Upper lobe of left lung (tissue), 6 donors: ENCODE results near the gene TP53AIP1. TPM values are rescaled to one million over a fixed set of nuclear protein-coding genes. Genes with fewer than 3 reads are reported as not detected.

Source experiments
- ATAC-seq, 2 donors: fragments of 200-7000 bp; cut with Tn5 transposase; one replicate each; pipeline ENCODE4 v1.9.1; 2022; ENCODE audit warnings: mild to moderate bottlenecking in 2 of 2, moderate library complexity in 2 of 2; ENCODE audit not compliant: low FRiP score in 2 of 2
- DNase-seq, 2 donors: peaks; one replicate each; pipeline ENCODE4 v3.0.0-alpha.2; 2019 to 2020
- H3K27ac ChIP-seq, 4 donors: fragments of 200-600 bp; sonication (generic); one replicate each; pipeline ENCODE4 v1.5.1; 2016 to 2019
- H3K27me3 ChIP-seq, 4 donors: fragments of 200-600 bp; sonication (generic); one replicate each; pipeline ENCODE4 v1.5.1; 2017 to 2019
- H3K36me3 ChIP-seq, 4 donors: fragments of 200-600 bp; sonication (generic); one replicate each; pipeline ENCODE4 v1.5.1; 2016 to 2019
- H3K4me1 ChIP-seq, 4 donors: fragments of 200-600 bp; sonication (generic); one replicate each; pipeline ENCODE4 v1.5.1; 2018 to 2019
- H3K4me3 ChIP-seq, 4 donors: fragments of 200-600 bp; sonication (generic); one replicate each; pipeline ENCODE4 v1.5.1; 2017 to 2019; ENCODE audit warnings: mild to moderate bottlenecking in 2 of 4, moderate library complexity in 1 of 4
- H3K9me3 ChIP-seq, 4 donors: fragments of 200-600 bp; sonication (generic); one replicate each; pipeline ENCODE4 v1.5.1; 2018 to 2019
- EP300 ChIP-seq, 4 donors: sonication (generic); formaldehyde crosslinking; IDR thresholded peaks; one replicate each; pipeline ENCODE4 v1.5.1; 2017; ENCODE audit warnings: antibody characterized with exemption in 4 of 4, control low read depth in 2 of 4
- POLR2A ChIP-seq, 4 donors: fragments of 450-650 bp; IDR thresholded peaks; one replicate each; pipeline ENCODE4 v1.5.1; 2016 to 2017; ENCODE audit warnings: antibody characterized with exemption in 4 of 4, mild to moderate bottlenecking in 2 of 4
- POLR2AphosphoS5 ChIP-seq, 2 donors: sonication (generic); formaldehyde crosslinking; IDR thresholded peaks; one replicate each; pipeline ENCODE4 v1.5.1; 2017; ENCODE audit warnings: antibody characterized with exemption in 2 of 2
- whole genome bisulfite sequencing, 2 donors: methylation state at CpG; one replicate each; pipeline ENCODE4 v1.1.5; 2017 to 2018; 5-methylcytosine and 5-hydroxymethylcytosine counted together
- total RNA-seq, 6 donors: library from RNA; depleted of rRNA in 4 of 6; stranded (reverse); fragments of >200 nt in 4 of 6; gene quantifications; one replicate each; pipeline versions ENCODE4 v1.1.0 to v1.2.1, GENCODE V29; 2016 to 2021
- TF ChIP-seq, protein P1 (sequence below), 6 experiments: fragments of 450-650 bp in 4 of 6; fragments of 200-600 bp in 2 of 6; sonication (generic) in 2 of 6; IDR thresholded peaks; one replicate each; pipeline ENCODE4 v1.5.1; 2016 to 2019; ENCODE audit warnings: antibody characterized with exemption in 6 of 6
- donor health status: DM: no; HTN: no; CAD: no; lungs with moderate emphysema.
- donor health status: DM: no; HTN: yes; CAD: no; lungs with severe emphysema.

Gene TP53AIP1
- total RNA-seq, 6 donors from 2014 or later, result 0.89 TPM; not detected in 5

DNA sequence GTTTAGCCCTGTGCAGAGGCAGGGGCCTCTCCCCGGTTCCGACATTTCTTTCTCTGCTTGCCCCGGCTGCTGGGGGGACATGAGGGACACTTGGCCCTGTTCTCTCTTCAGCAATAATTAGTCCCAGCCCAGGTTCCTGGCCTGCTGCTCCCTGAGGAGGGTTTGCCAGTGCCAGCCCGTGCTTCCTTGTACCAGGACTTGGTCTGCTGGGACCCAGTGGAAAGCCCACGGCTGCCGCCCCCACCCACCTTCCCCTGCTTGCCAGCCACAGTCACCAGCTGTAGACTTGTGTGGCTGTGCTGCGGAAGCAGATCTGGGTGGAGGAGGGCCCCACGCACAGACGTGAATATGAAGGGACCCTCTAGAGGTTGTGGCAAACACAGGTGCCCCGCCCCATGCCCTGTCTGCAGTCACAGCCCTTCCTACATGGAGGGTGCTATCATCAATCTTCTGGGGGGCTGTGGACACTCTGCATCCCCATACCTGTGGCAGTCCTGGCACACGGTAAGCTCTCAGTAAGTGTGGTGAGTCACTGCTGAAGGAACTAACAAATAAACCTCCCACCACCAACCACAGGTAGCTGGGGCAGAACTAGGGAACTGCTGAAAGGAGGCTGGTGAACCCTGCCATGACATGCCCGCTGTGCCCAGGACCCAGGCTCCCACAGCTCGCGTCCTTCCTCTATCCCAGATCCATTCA is 949 bp downstream of the TP53AIP1 start:
- 88 to 92% methylated on average over 8 to 14 of the region's 14 CpGs for WGBS, 2 donors
- Histone ChIP-seq H3K36me3 (no peaks in the 10 kb centered on the region), H3K27ac (no peak overlapping the region), H3K27me3 (no peaks in the 10 kb centered on the region), H3K4me1 (no peaks in the 10 kb centered on the region), H3K4me3 (no peak overlapping the region), H3K9me3 (no peaks in the 10 kb centered on the region)
- TF ChIP-seq POLR2A (IDR thresholded peaks at IDR 0.05), result no peak
- no peak for TF ChIP-seq EP300 (IDR thresholded peaks at IDR 0.05)
- TF ChIP-seq POLR2AphosphoS5 (IDR thresholded peaks at IDR 0.05), result no peak
- TF ChIP-seq, protein P1, sequence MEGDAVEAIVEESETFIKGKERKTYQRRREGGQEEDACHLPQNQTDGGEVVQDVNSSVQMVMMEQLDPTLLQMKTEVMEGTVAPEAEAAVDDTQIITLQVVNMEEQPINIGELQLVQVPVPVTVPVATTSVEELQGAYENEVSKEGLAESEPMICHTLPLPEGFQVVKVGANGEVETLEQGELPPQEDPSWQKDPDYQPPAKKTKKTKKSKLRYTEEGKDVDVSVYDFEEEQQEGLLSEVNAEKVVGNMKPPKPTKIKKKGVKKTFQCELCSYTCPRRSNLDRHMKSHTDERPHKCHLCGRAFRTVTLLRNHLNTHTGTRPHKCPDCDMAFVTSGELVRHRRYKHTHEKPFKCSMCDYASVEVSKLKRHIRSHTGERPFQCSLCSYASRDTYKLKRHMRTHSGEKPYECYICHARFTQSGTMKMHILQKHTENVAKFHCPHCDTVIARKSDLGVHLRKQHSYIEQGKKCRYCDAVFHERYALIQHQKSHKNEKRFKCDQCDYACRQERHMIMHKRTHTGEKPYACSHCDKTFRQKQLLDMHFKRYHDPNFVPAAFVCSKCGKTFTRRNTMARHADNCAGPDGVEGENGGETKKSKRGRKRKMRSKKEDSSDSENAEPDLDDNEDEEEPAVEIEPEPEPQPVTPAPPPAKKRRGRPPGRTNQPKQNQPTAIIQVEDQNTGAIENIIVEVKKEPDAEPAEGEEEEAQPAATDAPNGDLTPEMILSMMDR (IDR thresholded peaks at IDR 0.05), result no peak
- DNase-seq (peak in 1 of 2 donors; percentile 48), ATAC-seq (no peak)

DNA sequence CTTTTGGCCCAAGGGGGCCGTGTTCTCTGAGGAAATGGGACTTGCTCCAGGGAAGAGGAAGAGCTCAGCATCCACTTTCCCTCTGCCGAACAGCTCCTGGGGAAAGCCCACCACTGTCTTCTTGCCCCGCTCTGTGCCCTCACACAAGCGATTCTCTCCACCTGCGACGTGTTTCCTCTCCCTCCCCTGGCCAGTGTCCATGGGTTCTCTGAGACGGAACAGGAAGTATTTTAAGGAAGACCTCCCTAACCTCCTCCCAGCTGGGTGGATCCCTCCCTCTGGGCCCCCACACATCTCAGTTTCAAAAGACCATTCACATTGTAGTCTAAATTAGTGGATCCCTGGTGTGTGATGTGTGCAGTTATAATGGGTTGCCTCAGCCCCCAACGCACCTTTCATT is 1.6 kb downstream of the TP53AIP1 start:
- TF ChIP-seq POLR2AphosphoS5 (IDR thresholded peaks at IDR 0.05), result no peak
- TF ChIP-seq POLR2A (IDR thresholded peaks at IDR 0.05), result no peak
- no peak for TF ChIP-seq EP300 (IDR thresholded peaks at IDR 0.05)
- TF ChIP-seq, protein P1 (IDR thresholded peaks at IDR 0.05), result no peak
- no peak overlapping the region for H3K27ac ChIP-seq
- no peaks in the 10 kb centered on the region for H3K36me3 ChIP-seq
- no peak for ATAC-seq
- WGBS, 2 donors, result 56 to 69% methylated on average over 8 of the region's 8 CpGs
- H3K4me3 ChIP-seq, result no peak overlapping the region
- no peak for DNase-seq
- no peaks in the 10 kb centered on the region for H3K4me1 ChIP-seq
- no peaks in the 10 kb centered on the region for H3K9me3 ChIP-seq
- H3K27me3 ChIP-seq, result no peaks in the 10 kb centered on the region

DNA sequence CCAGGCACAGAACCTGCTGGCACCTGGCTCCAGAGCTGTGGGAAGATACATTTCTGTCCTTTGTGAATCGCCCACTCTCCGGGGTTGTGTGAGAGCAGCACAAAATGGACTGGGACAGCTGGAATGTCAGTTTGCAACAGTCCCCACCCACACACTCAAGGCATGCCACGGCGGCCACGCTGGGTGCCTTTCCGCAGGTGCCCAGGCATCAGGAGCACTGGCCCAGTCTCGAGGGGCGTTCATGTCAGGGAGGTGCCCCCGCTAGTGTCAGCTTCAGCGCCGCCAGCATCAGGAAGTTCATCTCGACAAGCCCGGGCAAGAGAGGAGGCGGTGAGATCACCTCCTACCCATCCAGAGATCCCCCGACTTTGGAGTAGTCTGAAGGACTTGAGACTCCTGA is 2.1 kb downstream of the TP53AIP1 start:
- DNase-seq (peak in 1 of 2 donors; percentile 73), ATAC-seq (no peak)
- TF ChIP-seq POLR2AphosphoS5 (IDR thresholded peaks at IDR 0.05) (no peak), POLR2A (IDR thresholded peaks at IDR 0.05) (no peak)
- TF ChIP-seq, protein P1 (IDR thresholded peaks at IDR 0.05), result no peak
- Histone ChIP-seq H3K36me3 (no peaks in the 10 kb centered on the region), H3K27ac (no peak overlapping the region), H3K4me3 (no peak overlapping the region), H3K9me3 (no peaks in the 10 kb centered on the region), H3K27me3 (no peaks in the 10 kb centered on the region), H3K4me1 (no peaks in the 10 kb centered on the region)
- 61 to 69% methylated on average over 7 to 15 of the region's 15 CpGs for WGBS, 2 donors

DNA sequence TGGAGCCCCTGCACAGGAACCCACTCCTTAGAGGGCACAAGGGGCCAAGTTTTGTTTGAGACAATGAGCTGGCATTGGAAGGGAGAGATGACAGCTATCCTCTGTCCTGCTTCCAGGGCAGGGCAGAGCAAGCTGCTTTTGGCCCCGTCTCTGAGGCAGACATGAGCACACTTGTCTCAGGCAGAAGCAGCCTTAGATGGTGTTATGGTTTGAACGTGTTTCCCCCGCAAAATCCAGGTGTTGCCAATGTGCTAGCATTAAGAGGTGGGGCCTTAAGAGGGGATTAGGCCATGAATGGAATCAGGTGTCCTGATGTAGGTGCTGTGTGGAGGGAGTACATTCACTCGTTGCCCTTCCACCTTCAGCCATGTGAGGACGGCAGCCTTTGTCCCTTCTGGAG is 2.5 kb downstream of the TP53AIP1 start:
- ATAC-seq (no peak), DNase-seq (no peak)
- Histone ChIP-seq H3K9me3 (no peaks in the 10 kb centered on the region), H3K36me3 (no peaks in the 10 kb centered on the region), H3K27me3 (no peaks in the 10 kb centered on the region), H3K27ac (no peak overlapping the region), H3K4me1 (no peaks in the 10 kb centered on the region), H3K4me3 (no peak overlapping the region)
- whole genome bisulfite sequencing, 2 donors, result 81 to 90% methylated on average over 2 to 5 of the region's 5 CpGs
- no peak for TF ChIP-seq POLR2AphosphoS5 (IDR thresholded peaks at IDR 0.05)
- TF ChIP-seq, protein P1 (IDR thresholded peaks at IDR 0.05), result no peak
- no peak for TF ChIP-seq EP300 (IDR thresholded peaks at IDR 0.05)
- no peak for TF ChIP-seq POLR2A (IDR thresholded peaks at IDR 0.05)

DNA sequence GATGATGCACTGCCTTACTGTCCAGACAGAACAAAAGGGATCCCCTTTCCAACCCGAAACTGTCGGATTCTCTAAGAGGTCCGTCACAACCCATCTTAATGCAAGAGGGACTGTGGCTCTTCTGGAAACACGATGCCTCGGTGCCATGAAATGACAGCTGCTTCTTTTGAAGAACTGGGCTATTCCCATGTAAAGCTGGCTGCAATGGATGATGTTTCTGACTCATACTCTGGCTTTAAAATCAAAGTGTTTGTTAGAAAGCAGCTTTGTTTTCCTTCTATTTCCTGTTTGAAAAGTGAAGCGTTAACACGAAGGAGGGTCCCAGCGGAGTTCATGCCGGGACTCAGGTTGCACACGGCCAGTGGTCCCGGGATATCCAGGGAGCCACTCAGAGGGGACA is 3.1 kb downstream of the TP53AIP1 start:
- H3K4me1 ChIP-seq, result no peaks in the 10 kb centered on the region
- no peak overlapping the region for H3K4me3 ChIP-seq
- H3K36me3 ChIP-seq, result no peaks in the 10 kb centered on the region
- DNase-seq (no peak), ATAC-seq (no peak)
- WGBS, 2 donors, result 52 to 79% methylated on average over 8 to 11 of the region's 11 CpGs
- no peaks in the 10 kb centered on the region for H3K9me3 ChIP-seq
- H3K27me3 ChIP-seq, result no peaks in the 10 kb centered on the region
- no peak for TF ChIP-seq POLR2A (IDR thresholded peaks at IDR 0.05)
- no peak overlapping the region for H3K27ac ChIP-seq
